ENCODE measurements around the gene THAP3.
A peak's percentile ranks its signal among the peaks of the same experiment; 100 is the strongest.

The THAP3 gene

DNA sequence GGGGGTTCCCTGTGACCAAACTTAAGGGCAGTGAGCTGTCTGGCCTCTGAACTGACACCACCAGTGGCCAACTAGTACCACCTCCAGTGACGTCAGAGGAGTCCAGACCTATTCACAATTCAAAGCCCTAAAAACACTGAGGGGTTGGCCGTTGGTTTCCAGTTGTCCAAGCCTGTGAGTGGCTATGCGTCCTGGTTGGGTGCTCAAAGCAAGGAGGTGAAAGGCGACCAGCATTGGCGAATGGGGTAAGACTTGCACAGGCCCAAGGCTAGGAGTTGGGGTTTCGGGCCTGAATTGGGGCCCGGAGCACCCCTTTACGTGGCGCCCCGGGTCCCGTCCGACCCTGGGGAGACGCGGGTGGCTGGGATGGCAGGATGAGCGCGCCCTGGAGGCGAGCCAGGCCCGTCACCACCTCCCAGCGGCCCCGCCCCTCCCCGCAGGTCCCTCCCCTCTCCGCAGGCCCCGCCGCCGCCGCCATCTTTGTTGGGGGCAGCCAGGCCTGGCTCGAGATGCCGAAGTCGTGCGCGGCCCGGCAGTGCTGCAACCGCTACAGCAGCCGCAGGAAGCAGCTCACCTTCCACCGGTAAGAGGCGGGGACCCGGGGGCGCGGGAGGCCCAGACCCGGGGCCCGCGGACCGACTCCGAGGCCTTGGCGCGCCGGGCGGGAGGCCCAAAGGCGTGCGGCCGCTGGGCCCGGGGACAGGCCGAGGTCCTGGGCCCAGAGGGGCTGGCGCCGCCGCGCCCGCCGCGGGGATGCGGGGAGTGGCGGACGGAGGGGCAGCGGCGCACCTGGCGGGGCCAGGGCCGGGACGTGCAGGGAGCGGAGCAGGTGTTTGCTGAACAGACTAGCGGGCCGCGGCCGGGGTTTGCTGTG, at the start of gene THAP3:
THAP3 (plus strand) TSS at position 159 of the 874 bp plus-strand sequence; CDS start at position 510, 351 bp downstream.
- DNase-seq (ENCODE audit: low read depth): peak; percentile 73

GRCh38 chr1:6577831-6578525, 46.7 kb upstream of the THAP3 start:
- no peak for DNase-seq (ENCODE audit: low read depth)

DNA sequence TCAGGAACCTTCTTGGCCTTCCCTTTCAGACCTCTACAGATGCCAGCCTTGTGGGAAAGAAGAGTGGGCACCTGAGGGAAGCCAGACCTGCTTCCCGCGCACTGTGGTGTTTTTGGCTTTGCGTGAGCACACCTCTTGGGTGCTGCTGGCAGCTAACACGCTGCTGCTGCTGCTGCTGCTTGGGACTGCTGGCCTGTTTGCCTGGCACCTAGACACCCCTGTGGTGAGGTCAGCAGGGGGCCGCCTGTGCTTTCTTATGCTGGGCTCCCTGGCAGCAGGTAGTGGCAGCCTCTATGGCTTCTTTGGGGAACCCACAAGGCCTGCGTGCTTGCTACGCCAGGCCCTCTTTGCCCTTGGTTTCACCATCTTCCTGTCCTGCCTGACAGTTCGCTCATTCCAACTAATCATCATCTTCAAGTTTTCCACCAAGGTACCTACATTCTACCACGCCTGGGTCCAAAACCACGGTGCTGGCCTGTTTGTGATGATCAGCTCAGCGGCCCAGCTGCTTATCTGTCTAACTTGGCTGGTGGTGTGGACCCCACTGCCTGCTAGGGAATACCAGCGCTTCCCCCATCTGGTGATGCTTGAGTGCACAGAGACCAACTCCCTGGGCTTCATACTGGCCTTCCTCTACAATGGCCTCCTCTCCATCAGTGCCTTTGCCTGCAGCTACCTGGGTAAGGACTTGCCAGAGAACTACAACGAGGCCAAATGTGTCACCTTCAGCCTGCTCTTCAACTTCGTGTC, 45.9 kb upstream of the THAP3 start:
- DNase-seq (ENCODE audit: low read depth): no peak

GRCh38 chr1:6579374-6580118, 45.1 kb upstream of the THAP3 start, which contains the start of gene ZBTB48:
Gene ZBTB48 (plus strand): TSS chr1:6579994. CDS start chr1:6580610, 616 bp downstream.
- peak; percentile 89 for DNase-seq (ENCODE audit: low read depth)

- no peak for DNase-seq (ENCODE audit: low read depth)
Observed at GRCh38 chr1:6580119-6580592, 44.5 kb upstream of the THAP3 start.

- no peak for DNase-seq (ENCODE audit: low read depth)
Observed at GRCh38 chr1:6580593-6581409, 43.9 kb upstream of the THAP3 start.

DNA sequence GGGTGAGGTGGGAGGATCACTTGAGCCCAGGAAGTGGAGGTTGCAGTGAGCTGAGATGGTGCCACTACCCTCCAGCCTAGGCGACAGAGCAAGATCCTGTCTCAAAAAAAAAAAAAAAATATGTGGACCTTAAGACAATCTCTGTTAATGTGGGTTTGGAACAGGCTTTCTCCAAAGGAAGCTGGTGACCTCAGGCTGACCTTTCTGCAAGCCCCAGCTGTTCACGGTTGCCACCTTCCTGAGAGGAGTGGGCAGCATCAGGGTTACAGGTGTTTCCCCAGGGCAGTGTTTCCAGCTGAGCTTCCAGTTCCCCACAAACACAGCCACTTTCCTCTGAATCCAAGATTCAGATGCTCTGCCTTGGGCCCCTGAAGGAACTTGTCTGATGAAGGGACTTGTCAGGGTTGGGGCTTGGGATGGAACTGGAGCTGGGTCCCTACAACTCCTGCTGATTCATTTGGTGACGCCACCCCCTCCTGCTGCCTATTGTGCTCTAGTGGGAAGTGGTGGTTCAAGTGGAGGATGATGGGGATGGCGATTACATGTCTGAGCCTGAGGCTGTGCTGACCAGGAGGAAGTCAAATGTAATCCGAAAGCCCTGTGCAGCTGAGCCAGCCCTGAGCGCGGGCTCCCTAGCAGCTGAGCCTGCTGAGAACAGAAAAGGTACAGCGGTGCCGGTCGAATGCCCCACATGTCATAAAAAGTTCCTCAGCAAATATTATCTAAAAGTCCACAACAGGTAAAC, 42.9 kb upstream of the THAP3 start:
- DNase-seq (ENCODE audit: low read depth): no peak

DNA sequence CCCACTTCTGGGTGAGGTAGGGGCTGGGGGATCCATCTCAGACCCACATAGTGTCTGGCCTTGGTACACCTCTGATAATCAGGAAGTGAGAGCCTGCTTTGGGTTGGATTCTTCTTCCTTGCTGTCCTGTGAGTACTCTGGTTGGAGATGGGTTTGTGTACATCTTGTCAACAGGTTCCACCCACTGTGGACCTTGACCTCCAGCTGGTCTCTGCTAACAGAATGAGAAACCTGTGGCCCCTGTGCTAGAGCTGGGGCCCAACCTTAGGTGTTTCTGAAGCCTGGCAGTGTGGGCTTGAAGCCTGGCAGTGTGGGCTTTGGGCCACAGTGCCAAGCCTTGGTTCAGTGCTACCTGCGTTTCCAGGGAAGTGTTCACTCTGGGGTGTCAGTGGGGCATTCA, 42.3 kb upstream of the THAP3 start:
- no peak for DNase-seq (ENCODE audit: low read depth)

DNA sequence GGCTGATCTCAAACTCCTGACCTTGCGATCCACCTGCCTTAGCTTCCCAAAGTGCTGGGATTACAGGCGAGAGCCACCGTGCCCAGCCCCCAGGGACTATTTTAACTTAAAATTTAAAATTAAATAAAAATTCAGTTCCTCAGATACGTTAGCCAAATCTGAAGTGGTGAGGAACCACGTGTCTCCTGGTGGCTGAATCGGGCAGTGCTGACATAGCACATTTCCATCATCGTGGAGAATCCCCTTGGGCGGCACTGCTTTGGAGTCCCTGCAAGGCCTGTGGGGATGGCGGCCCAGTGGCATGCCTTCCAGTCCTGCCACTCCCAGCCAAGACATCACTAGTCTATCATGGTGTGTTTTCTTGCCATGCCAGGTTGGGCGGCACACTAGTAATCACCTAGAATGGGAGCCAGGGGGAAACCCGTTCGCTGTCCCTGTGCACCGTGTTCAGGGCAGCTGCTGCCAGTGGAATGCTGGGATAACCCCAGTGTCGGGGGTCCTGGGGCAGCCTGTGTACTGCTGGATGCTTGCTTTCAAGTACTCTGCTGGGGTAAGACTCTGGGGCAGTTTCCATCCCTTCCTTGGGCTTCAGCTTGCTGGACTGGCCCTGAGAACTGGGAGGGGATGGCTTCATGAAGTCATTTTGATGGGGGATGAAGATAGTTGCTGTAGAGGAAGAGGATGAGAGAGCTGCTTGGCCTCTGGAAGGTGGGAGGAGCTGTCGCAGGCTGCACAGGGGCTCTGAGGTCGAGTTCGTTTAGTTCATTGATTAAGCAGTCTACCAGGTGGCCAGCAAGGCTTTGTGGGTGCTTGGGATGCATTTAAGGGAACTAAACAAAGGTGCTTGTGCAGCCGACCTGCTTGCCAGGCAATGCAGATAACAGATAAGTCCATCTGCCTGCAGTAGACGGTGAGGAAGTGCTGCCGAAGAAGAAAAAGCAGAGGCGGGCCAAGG, 40.3 kb upstream of the THAP3 start:
- DNase-seq (ENCODE audit: low read depth): no peak

DNA sequence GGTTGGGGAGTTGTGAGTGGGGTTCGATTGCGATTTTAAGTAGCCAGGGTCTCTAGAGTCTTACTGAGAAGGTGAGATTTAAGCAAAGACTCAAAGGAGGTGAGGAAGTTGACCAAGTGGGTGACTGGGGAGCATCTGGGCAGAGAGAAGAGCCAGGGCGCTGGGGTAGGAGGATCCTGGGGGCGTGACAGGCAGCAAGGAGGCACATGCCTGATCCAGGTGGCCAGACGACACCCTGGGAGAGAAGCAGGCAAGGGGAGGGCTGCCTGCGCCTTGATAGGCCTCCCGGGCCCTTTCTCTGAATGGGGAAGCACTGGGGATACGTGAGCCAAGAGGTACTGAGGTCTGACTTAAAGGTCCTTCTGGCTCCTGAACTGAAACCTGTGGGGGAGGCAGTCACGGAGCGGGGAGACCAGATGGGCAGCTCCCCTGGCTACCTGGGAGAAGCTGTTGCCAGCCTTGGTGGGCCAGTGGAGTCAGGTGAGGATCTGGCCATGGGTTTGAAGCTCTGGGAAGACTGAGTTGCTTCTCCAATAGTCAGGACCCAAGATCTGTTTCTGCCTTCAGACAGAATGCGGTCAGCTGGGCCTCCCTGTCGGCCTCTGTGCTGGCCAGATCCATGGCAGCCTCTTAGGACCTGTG, 39.5 kb upstream of the THAP3 start:
- no peak for DNase-seq (ENCODE audit: low read depth)

- DNase-seq (ENCODE audit: low read depth): no peak
Observed at GRCh38 chr1:6585841-6586240, 38.8 kb upstream of the THAP3 start.

GRCh38 chr1:6586404-6586816, 38.3 kb upstream of the THAP3 start:
- no peak for DNase-seq (ENCODE audit: low read depth)

- DNase-seq (ENCODE audit: low read depth): no peak
Observed at GRCh38 chr1:6587261-6588005, 37.2 kb upstream of the THAP3 start.

GRCh38 chr1:6588128-6588892, 36.4 kb upstream of the THAP3 start:
- DNase-seq (ENCODE audit: low read depth): no peak

GRCh38 chr1:6588893-6589520, 35.7 kb upstream of the THAP3 start:
- DNase-seq (ENCODE audit: low read depth): no peak

DNA sequence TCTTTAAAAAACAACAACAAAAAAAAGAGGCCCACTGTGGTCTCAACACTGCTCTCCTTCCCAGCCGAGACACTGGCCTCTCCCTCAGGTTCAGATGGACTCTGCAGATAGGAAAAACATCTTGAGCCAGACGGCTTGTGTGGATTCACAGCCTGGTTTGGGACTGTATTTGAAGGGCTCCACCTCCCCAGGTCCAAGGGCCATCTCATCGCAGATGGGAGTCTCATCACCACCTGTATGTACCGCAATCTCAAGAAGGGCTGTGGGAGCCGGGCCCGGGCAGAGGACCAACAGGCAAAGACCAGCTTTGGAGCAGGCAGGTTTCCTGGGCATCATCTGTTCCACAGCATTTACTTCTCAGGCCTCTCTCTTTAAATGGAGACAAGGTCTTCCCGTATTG, 34.6 kb upstream of the THAP3 start:
- DNase-seq (ENCODE audit: low read depth): no peak
